Posterior vena cava (tissue), 2 donors: ENCODE data around the gene NOL4L. TPM values are rescaled to one million over a fixed set of nuclear protein-coding genes. Genes with fewer than 3 reads are reported as not detected.

Source experiments
- DNase-seq: peaks from one replicate; pipeline ENCODE4 v3.0.0-alpha.2; 2020; ENCODE audit warnings: low spot score
- intact Hi-C, 2 donors: fragments of 100-400 bp; cut with DNase I; formaldehyde crosslinking; loops; one replicate each; pipeline versions ENCODE4 v1.14.1 to v1.14.2; 2022 to 2023
- total RNA-seq, 2 donors: library from RNA; stranded (reverse); fragmentation: NEBNext Ultra II Directional; extraction: Animal tissue kit (Norgen Biotek cat#: 25700); gene quantifications; one replicate each; pipeline ENCODE4 v1.2.1, GENCODE V29; 2021
- donor health status: DM: yes; HTN: yes; CAD: no.
- donor health status: DM: yes; HTN: yes; CAD: no.

Gene NOL4L
- total RNA-seq, 2 donors from 2014 or later = 9.3 to 12.0 TPM

GRCh38 chr20:32484225-32484957 is 100.7 kb downstream of the NOL4L start:
- peak; percentile 85 for DNase-seq
- intact Hi-C loops = no loop called here

- peak; percentile 87 for DNase-seq
- intact Hi-C loops = no loop called here
Observed at GRCh38 chr20:32483351-32484224, 101.5 kb downstream of the NOL4L start.

- intact Hi-C loops = no loop called here
- DNase-seq = peak; percentile 87
Observed at GRCh38 chr20:32482442-32483261, 102.5 kb downstream of the NOL4L start.

- DNase-seq = no peak
- intact Hi-C loops = no loop called here
Observed at GRCh38 chr20:32482143-32482441, 103.0 kb downstream of the NOL4L start.

- peak; percentile 74 for DNase-seq
- intact Hi-C loops = no loop called here
Observed at GRCh38 chr20:32481311-32482142, 103.6 kb downstream of the NOL4L start.

- peak; percentile 58 for DNase-seq
- intact Hi-C loops = no loop called here
Observed at GRCh38 chr20:32480371-32481241, 104.5 kb downstream of the NOL4L start.

GRCh38 chr20:32479697-32480171 is 105.4 kb downstream of the NOL4L start:
- peak; percentile 18 for DNase-seq
- intact Hi-C loops = loop anchor here in 1 of 2 donors (10.0 kb wide), 1 partner anchor 195 kb away; no protein-coding TSS in a partner anchor

- peak; percentile 45 for DNase-seq
- intact Hi-C loops = loop anchor here in 1 of 2 donors (10.0 kb wide), 1 partner anchor 194 kb away; no protein-coding TSS in a partner anchor
Observed at GRCh38 chr20:32479012-32479411, 106.1 kb downstream of the NOL4L start.

- DNase-seq = peak; percentile 34
- intact Hi-C loops = loop anchor here in 1 of 2 donors (10.0 kb wide), 1 partner anchor 194 kb away; no protein-coding TSS in a partner anchor
Observed at GRCh38 chr20:32478576-32478975, 106.6 kb downstream of the NOL4L start.

- intact Hi-C loops = loop anchor here in 1 of 2 donors (10.0 kb wide), 1 partner anchor 193 kb away; no protein-coding TSS in a partner anchor
- peak; percentile 74 for DNase-seq
Observed at GRCh38 chr20:32477594-32478512, 107.3 kb downstream of the NOL4L start.

- DNase-seq = peak; percentile 58
- intact Hi-C loops = loop anchor here in 1 of 2 donors (10.0 kb wide), 1 partner anchor 192 kb away; no protein-coding TSS in a partner anchor
Observed at GRCh38 chr20:32476684-32477593, 108.2 kb downstream of the NOL4L start.

GRCh38 chr20:32474967-32475811 is 109.9 kb downstream of the NOL4L start:
- intact Hi-C loops = loop anchor here in 1 of 2 donors (1.0 to 10.0 kb wide), 2 partner anchors 36 to 190 kb away; no protein-coding TSS in a partner anchor
- peak; percentile 97 for DNase-seq

GRCh38 chr20:32474717-32474966 is 110.5 kb downstream of the NOL4L start:
- intact Hi-C loops = loop anchor here in 1 of 2 donors (10.0 kb wide), 1 partner anchor 190 kb away; no protein-coding TSS in a partner anchor
- no peak for DNase-seq

GRCh38 chr20:32474009-32474716 is 111.0 kb downstream of the NOL4L start:
- DNase-seq = no peak
- intact Hi-C loops = loop anchor here in 1 of 2 donors (10.0 kb wide), 1 partner anchor 189 kb away; no protein-coding TSS in a partner anchor
